GM18858 (cell line): ENCODE measurements around the gene GIPC2.
A peak's percentile ranks its signal among the peaks of the same experiment; 100 is the strongest.

ENCODE experiments used
- ATAC-seq: cut with Tn5 transposase; IDR thresholded peaks from one replicate; pipeline ENCODE4 v1.9.1; 2021; ENCODE audit not compliant: unreplicated experiment

Gene GIPC2

GRCh38 chr1:78143152-78143551, 97.4 kb downstream of the GIPC2 start:
- peak; percentile 64 for ATAC-seq

- ATAC-seq: no peak
These were observed 97.9 kb downstream of the GIPC2 start for GRCh38 chr1:78143673-78144072.

GRCh38 chr1:78145105-78145580, 99.4 kb downstream of the GIPC2 start:
- ATAC-seq: peak; percentile 75

- no peak for ATAC-seq
These were observed 100.5 kb downstream of the GIPC2 start for GRCh38 chr1:78146205-78146771.

- ATAC-seq: no peak
These were observed 101.3 kb downstream of the GIPC2 start for GRCh38 chr1:78147031-78147430.

GRCh38 chr1:78153092-78153736, 107.4 kb downstream of the GIPC2 start:
- ATAC-seq: no peak

GRCh38 chr1:78155121-78155520, 109.4 kb downstream of the GIPC2 start:
- ATAC-seq: no peak

- no peak for ATAC-seq
These were observed 111.2 kb downstream of the GIPC2 start for GRCh38 chr1:78156805-78157521.

- no peak for ATAC-seq
These were observed 120.0 kb downstream of the GIPC2 start for GRCh38 chr1:78165816-78166215.

- ATAC-seq: no peak
These were observed 122.5 kb downstream of the GIPC2 start for GRCh38 chr1:78168306-78168705.

GRCh38 chr1:78170859-78171258, 125.1 kb downstream of the GIPC2 start:
- no peak for ATAC-seq

- no peak for ATAC-seq
These were observed 126.2 kb downstream of the GIPC2 start for GRCh38 chr1:78171736-78172590.

GRCh38 chr1:78176448-78176847, 130.7 kb downstream of the GIPC2 start:
- ATAC-seq: no peak

GRCh38 chr1:78177708-78178270, 132.0 kb downstream of the GIPC2 start:
- no peak for ATAC-seq

GRCh38 chr1:78178816-78179215, 133.1 kb downstream of the GIPC2 start:
- ATAC-seq: no peak

GRCh38 chr1:78184460-78185072, 138.8 kb downstream of the GIPC2 start:
- no peak for ATAC-seq
